NCI-H524 treated with DMSO at 0.1 percent for 48 hours (cell line): ENCODE measurements around the gene ERP44.
"Not testable (repeated sequence)": the region's sequence is repeated elsewhere in the genome, so short reads cannot be mapped to it uniquely, and the experiment has no call there.

Source experiments
- DNase-seq: peaks from one replicate; lab custom pipeline; 2025; lab: John Stamatoyannopoulos, UW

ERP44 gene

GRCh38 chr9:100100146-100100667 lies 1.4 kb upstream of the ERP44 start:
- no peak for DNase-seq

GRCh38 chr9:100099722-100100042 lies 882 bp upstream of the ERP44 start:
- DNase-seq: no peak

GRCh38 chr9:100098046-100098886 lies 534 bp downstream of the ERP44 start:
- no peak for DNase-seq

DNA sequence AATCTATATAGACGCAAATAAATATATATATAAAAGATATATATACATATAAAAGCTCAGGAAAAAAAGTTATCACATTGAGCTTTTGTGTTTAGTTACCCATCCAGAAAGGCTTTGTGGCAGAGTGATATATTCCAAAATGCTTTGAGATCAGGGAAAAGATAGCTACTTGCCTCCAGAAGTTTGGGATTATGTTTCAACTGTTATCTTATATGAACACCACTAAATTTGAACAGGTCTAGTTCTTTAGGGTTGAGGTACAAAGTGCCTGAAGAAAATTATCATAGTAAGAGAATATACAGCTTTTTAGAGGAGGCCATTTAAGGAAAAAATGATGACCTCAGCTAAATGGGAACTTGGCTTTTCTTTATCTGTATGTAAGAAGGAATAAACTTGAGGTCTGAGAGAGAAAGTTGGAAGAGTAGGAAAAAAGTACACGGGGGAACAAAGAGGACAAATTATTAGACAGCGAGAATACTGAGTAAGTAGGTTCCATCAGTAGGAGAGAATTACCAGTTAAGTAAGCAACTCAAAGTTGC lies 2.4 kb downstream of the ERP44 start:
- DNase-seq: no peak

GRCh38 chr9:100094411-100094810 lies 4.4 kb downstream of the ERP44 start:
- DNase-seq: not testable (repeated sequence)

DNA sequence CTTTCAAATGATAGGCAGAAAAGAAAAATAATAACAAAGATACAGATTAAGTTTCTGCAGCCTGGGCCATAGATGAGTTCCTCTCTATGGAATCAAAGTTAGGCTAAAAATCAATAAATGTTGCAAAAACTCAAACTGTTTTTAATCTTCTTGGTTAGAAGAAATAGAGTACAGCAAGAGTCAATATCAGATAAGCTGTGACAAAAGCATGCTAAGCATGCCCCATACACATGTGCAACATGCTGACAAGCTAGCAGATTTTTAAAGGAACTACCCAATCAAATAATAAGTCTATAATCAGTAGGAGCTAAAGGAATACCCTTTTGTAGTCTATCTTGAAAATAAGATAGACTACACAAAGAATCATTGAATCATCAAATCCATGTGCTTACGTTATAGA lies 6.7 kb downstream of the ERP44 start:
- no peak for DNase-seq

DNA sequence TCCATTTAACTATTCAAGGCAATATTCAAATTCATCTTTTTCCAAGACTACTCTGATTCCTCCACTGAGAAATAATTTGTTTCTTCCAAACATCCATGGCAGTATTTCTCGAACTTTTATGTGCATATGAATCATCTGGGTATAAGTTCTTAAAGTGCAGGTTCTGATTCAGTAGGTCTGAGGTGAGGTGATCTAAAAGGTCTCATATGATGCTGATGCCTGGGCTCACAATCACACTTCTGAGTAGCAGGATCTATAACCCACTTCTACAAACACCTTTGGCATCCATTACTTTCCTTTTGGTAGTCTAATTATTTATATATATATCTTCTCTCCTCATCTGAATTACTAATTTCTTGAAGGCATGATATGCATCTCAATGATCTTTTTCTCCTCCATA lies 7.2 kb downstream of the ERP44 start:
- no peak for DNase-seq

GRCh38 chr9:100090880-100091279 lies 7.9 kb downstream of the ERP44 start:
- DNase-seq: no peak

DNA sequence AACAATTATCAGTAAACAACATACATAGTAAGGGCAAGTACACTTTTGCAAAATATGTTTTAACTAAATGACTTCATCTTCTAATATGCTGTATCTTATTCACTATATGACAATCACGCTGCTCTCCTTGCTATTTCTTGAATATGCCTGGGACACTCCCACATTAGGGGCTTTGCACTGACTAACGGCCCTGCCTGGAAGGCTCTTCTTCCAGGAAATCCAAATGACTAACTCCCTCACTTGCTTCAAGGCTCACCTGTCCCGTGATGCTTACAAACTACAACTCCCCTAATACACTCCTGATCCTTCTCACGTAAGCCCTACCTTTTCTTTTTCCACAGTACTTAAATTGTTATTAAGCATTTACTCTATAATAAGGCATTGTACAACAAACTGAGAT lies 10.6 kb downstream of the ERP44 start:
- no peak for DNase-seq

DNA sequence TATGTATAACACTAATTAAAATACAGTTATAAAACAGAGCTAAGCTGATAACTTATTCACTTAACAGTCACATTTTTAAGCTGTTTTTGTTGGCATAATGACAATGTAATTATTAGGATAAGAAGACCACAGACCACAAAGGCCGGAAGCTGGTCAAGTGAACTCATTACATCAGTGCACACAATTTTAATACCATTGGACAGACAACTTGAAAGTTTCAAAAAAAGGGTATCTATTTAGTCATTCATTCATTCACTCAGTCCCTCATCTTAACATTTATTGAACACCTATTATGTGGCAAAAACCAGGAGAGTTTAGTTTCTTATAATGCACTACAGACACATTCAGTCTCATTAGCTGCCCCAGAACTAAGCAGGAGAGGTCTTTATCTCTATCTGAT lies 11.6 kb downstream of the ERP44 start:
- DNase-seq: no peak

DNA sequence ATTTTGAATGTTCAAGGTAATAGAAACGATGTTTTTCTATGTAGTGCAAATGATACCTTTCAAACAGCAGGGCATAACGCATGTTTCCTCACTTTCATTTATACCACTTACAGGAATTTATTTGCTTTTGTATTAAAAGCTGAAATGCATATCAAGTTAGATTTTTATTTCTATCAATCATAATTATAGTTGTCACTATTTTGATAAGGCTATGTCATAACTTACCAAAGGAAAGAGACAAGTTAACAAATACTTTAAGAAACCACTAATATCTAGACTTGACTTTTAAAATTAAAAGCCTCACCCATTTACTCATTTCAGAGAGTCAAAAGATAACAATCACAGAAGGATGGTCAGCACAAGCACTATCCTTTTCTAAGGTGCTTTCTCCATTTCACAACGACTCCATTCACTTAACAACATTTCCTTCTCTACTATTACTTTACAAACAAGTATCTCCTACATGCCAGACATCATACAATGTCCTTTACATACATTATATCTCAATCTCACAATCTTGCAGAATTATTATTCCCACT lies 12.6 kb downstream of the ERP44 start:
- no peak for DNase-seq

DNA sequence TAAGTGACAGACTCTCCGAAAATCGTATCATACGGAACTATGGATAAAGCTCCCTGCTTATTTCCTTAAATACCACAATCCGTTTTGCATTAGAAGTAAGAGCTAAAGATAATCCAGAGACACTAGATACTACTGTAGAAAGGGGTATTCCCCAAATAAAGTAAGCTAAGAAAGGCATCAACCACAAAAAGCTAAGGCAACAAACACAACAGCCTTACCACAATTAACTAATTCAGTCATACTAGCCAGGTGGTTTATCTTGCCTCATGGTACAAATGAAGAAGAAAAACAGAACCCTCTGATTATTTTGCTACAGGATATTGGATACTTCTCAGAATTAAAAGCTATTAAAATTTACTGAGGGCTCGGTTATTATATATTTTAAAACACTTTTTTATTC lies 14.1 kb downstream of the ERP44 start:
- no peak for DNase-seq

GRCh38 chr9:100084128-100084453 lies 14.7 kb downstream of the ERP44 start:
- DNase-seq: no peak

GRCh38 chr9:100083448-100084127 lies 15.2 kb downstream of the ERP44 start:
- DNase-seq: peak; percentile 75

DNA sequence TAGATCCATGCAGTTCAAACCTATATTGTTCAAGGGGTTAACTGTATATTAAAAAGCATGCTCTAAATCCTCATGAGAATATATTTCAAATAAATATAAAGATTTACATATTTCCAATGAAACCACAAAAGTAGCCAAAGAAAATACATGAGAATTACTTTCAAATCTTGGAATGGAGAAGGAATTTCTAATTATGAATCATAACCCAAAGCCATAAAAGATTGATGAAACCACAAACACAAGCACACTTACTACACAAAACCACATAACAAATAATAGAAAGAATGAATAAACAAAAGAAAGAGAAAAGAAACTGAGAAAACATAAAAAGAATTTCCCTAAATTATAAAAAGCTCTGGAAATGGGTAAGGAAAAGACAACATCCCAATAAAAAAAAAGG lies 16.0 kb downstream of the ERP44 start:
- DNase-seq: no peak

GRCh38 chr9:100076256-100076655 lies 22.5 kb downstream of the ERP44 start:
- not testable (repeated sequence) for DNase-seq

GRCh38 chr9:100074989-100075388 lies 23.8 kb downstream of the ERP44 start:
- no peak for DNase-seq

- DNase-seq: no peak
These were observed 24.7 kb downstream of the ERP44 start for GRCh38 chr9:100074093-100074492.

DNA sequence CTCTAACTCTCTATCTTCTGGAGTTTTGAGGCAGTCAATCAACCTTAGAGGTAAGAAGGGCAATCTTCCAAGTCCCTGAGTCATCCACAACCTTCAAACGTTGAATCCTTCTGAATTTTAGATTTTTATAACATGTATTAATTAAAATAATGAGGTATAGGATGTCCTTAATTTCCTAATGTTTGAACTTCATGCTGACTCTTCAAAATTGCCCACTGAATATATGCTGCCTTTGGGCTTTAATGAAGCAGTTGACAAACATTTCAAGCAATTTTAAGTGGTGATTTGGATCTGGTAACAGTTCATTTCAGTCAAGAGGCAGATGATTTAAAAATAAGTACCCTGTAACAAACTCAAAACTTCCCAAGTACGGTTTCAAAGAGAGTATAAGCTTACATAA lies 26.0 kb downstream of the ERP44 start:
- no peak for DNase-seq

DNA sequence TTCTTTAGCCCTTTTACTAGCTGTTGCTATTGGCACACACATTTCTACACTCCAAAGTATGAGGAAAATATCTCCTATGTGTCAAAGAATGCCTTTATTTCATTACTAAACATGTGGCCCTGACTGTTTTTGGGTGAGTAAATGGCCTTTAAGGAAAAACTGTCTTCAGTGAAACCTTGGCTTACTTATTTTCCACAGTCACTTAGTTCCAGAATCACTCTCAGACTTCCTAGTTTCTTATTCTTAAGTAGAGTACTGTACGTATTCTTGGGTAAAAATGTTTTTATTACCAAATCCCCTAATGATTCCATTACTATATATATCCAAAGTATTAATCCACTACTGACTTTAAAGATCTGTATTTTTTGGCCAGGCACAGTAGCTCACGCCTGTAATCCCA lies 27.5 kb downstream of the ERP44 start:
- DNase-seq: no peak

DNA sequence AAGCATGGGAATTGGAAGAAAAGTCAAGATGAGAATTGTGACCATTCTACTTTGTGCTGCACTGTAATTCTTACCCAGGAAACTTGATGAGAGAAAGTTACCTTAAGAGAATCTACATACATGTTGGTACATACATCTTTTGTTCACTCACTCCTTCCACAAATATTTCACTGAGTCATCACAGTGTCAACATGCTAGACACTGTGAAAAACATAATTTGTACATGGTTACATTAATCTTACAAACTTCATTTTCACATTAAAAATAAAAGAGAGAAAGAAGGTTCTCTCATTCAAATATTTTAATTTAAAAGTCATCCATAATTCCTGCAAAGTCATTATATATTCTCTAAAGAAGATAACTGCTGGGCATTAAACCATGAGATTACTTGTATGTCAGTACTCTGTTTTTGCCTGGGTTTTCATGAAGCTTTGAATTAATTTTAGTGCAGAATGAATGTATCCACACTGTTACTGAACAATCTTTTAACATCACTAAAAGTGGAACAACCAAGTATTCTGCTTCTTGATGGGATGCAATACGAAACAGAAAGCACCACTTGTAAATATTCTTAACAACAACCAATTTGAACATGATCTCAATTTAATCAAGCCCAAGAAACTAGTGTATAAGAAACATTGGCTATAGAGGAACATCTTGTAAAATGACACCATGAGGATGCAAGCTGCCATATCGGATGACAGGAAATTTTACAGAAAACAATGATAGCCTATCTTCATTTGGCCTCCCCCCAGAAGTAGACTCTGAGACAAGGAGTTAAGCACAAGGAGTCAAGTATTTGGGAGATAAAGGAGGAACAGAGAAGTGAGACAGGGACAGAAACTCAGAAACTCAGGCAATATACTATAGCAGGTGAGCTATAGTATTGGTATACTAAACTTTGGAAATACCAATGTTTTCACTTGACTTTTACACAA lies 28.4 kb downstream of the ERP44 start:
- peak; percentile 25 for DNase-seq

GRCh38 chr9:100069068-100069467 lies 29.7 kb downstream of the ERP44 start:
- DNase-seq: not testable (repeated sequence)
